ELF-1 (cell line): ENCODE measurements around the gene MUC20.
A peak's percentile ranks its signal among the peaks of the same experiment; 100 is the strongest.
"Not testable (repeated sequence)": the region's sequence is repeated elsewhere in the genome, so short reads cannot be mapped to it uniquely, and the experiment has no call there.

ENCODE experiments used
- DNase-seq: peaks from one replicate; pipeline ENCODE4 v3.0.0-alpha.2; 2016; ENCODE audit warnings: low read depth, low spot score

The MUC20 gene

DNA sequence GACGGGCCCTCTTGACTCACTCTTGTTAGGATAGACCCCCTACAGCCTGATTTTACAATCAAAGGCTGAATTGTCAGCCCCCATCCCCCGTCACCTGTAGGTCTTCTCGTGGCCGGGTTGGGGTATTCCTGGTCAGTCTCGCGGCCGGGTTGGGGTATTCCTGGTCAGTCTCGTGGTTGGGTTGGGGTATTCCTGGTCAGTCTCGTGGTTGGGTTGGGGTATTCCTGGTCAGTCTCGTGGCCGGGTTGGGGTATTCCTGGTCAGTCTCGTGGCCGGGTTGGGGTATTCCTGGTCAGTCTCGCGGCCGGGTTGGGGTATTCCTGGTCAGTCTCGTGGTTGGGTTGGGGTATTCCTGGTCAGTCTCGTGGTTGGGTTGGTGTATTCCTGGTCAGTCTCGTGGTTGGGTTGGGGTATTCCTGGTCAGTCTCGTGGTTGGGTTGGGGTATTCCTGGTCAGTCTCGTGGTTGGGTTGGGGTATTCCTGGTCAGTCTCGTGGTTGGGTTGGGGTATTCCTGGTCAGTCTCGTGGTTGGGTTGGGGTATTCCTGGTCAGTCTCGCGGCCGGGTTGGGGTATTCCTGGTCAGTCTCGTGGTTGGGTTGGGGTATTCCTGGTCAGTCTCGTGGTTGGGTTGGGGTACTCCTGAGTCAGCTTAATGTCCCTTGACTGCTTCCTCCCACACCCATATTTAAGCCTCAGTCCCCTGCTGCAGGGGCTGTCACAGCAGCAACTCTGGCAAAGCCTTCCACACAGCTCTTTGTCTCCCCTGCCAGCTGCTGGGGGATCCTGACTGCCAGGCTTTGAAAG, 50.3 kb downstream of the MUC20 start:
- DNase-seq: not testable (repeated sequence)

DNA sequence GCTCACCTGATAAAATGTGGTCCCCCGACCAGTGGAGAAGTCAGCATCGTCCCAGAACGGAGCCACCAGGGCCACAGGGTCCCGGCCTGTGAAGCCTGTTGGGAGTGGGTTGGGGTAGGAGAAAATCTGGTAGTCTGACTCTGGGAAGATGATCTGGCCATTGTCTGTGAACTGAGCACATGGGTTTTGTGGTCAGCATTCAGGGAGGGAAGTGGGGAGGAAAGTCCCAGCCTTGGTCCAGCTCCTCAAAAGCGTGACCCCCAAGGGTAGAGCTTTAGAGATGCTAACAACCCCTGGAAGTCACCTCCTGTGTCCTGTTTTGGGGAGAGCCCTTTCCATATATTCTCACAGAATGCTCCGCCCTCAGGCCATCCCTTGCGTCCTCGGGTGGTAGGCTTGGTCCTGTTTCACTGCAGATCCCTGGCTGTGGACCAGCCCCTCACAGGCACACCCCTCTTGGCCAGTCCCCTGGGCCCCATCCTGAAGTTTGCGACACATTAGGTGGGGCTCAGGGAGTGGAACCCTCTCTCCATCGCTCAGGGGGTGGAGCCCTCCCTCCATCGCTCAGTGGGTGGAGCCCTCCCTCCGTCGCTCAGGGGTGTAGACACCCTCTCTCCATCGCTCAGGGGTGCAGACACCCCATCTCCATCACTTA, 51.0 kb downstream of the MUC20 start:
- DNase-seq: no peak

DNA sequence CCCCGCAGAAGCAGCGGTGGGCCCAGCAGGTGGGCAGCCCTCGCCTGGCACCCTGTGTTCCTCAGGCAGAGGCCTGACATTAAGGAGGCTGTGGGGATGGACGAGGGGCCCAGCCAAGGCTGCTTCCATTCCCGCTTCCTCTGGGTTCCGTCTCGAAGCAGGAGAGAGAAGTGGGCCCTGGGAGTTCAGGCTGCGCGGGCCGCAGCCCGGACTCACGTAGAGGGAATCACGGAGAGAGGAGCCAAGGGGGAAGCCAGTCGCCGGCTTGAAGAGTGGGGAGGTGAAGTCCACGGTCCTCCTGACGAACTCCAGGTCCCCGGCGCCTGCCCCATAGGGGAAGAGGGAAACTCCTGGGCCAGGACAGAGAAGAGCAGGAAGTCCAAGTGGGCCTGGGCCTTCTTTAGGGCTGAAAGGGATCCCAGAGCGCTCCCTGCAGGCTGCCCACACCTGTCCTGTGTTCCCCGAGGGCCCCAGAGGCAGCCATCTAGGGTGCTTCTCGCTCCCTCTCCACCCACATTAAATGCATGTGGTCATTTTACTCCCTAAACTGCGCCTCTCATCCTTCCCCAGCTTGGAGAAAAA, 53.3 kb downstream of the MUC20 start:
- DNase-seq: no peak

DNA sequence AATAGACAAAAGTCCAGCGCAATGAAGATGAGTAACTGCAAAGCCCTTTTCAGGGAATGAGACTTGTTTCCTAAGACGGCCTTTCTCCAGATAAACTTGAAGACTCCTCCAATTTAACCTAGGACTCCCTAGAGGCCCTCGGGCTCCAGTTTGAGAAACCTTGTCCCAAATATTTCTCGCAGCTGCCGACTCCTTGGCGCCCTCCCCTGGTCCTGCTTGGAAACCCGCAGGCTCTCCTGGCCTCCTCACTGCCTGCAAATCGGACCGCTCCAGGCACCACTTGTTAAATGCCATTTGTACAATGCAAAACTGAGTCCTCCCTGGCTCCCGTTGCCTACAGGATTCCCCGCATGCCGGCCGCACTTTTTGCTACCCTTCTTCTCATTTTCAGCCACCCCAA, 54.1 kb downstream of the MUC20 start:
- DNase-seq: peak; percentile 90

DNA sequence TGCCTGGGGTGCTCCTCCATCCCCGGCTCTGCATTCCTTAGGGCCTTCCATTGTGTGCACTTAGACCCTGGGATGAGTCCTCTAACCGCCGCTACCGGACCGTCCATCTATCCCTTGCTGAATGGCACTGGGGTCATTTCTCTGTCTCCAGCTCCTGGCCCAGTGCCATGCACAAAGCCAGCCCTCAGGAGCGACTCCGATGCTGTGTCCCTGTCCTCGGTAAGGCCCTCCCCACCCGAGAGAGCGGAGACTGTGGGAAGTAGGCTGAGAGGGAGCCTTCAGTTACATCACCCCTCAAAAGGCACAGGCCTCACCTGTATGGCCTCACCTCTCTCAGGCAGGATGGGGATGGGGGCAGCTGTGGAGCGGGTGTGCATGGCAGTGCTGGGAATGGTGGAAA, 57.2 kb downstream of the MUC20 start:
- no peak for DNase-seq

DNA sequence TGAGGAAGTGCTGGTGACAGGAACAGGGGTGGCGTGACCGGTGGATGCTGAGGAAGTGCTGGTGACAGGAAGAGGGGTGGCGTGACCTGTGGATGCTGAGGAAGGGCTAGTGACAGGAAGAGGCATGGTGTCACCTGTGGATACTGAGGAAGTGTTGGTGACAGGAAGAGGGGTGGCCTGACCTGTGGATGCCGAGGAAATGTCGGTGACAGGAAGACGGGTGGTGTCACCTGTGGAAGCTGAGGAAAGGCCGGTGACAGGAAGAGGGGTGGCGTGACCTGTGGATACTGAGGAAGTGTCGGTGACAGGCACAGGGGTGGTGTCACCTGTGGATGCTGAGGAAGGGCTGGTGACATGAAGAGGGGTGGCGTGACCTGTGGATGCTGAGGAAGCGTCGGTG, 60.5 kb downstream of the MUC20 start:
- not testable (repeated sequence) for DNase-seq
